ENCODE measurements around the gene ZC3H7B. TPM values are rescaled to one million over a fixed set of nuclear protein-coding genes. Genes with fewer than 3 reads are reported as not detected.

Gene ZC3H7B
- total RNA-seq, 1 donor from 2014 or later = 41.3 TPM

GRCh38 chr22:41315586-41315985 is 14.3 kb downstream of the ZC3H7B start:
- DNase-seq (no peak), ATAC-seq (ENCODE audit: poor library complexity) (no peak)
- intact Hi-C loops (cut with DNase I) = no loop called here

- intact Hi-C loops (cut with DNase I) = no loop called here
- no peak for ATAC-seq (ENCODE audit: poor library complexity)
- DNase-seq = no peak
Measured at GRCh38 chr22:41320416-41321240, 19.3 kb downstream of the ZC3H7B start.

- no peak for ATAC-seq (ENCODE audit: poor library complexity)
- intact Hi-C loops (cut with DNase I) = no loop called here
- DNase-seq = no peak
Measured at GRCh38 chr22:41324821-41325528, 23.6 kb downstream of the ZC3H7B start.

- intact Hi-C loops (cut with DNase I) = no loop called here
- ATAC-seq (ENCODE audit: poor library complexity) = no peak
- no peak for DNase-seq
Measured at GRCh38 chr22:41327124-41327523, 25.8 kb downstream of the ZC3H7B start.

- DNase-seq = no peak
- peak; percentile 54 for ATAC-seq (ENCODE audit: poor library complexity)
- intact Hi-C loops (cut with DNase I) = no loop called here
Measured at GRCh38 chr22:41330169-41330568, 28.8 kb downstream of the ZC3H7B start.

GRCh38 chr22:41332217-41332939 is 31.1 kb downstream of the ZC3H7B start:
- intact Hi-C loops (cut with DNase I) = no loop called here
- no peak for ATAC-seq (ENCODE audit: poor library complexity)

GRCh38 chr22:41333806-41334205 is 32.5 kb downstream of the ZC3H7B start:
- ATAC-seq (ENCODE audit: poor library complexity) = no peak
- DNase-seq = no peak
- intact Hi-C loops (cut with DNase I) = no loop called here

More at GRCh38 chr22:41332217-41332939, 31.1 kb downstream of the ZC3H7B start:
- no peak for DNase-seq

- no peak for DNase-seq
- peak; percentile 42 for ATAC-seq (ENCODE audit: poor library complexity)
- intact Hi-C loops (cut with DNase I) = no loop called here
Measured at GRCh38 chr22:41334215-41334614, 32.9 kb downstream of the ZC3H7B start.

- DNase-seq (no peak), ATAC-seq (ENCODE audit: poor library complexity) (peak; percentile 69)
- intact Hi-C loops (cut with DNase I) = no loop called here
Measured at GRCh38 chr22:41334951-41335635, 33.8 kb downstream of the ZC3H7B start.

- DNase-seq = no peak
- intact Hi-C loops (cut with DNase I) = no loop called here
- no peak for ATAC-seq (ENCODE audit: poor library complexity)
Measured at GRCh38 chr22:41338614-41339212, 37.4 kb downstream of the ZC3H7B start.

- ATAC-seq (ENCODE audit: poor library complexity) = no peak
- intact Hi-C loops (cut with DNase I) = no loop called here
Measured at GRCh38 chr22:41339823-41340222, 38.5 kb downstream of the ZC3H7B start.

GRCh38 chr22:41340357-41340756 is 39.0 kb downstream of the ZC3H7B start:
- DNase-seq = no peak
- intact Hi-C loops (cut with DNase I) = no loop called here
- ATAC-seq (ENCODE audit: poor library complexity) = no peak

More at GRCh38 chr22:41339823-41340222, 38.5 kb downstream of the ZC3H7B start:
- no peak for DNase-seq

GRCh38 chr22:41341012-41341411 is 39.7 kb downstream of the ZC3H7B start:
- ATAC-seq (ENCODE audit: poor library complexity) (no peak), DNase-seq (no peak)
- intact Hi-C loops (cut with DNase I) = no loop called here

- intact Hi-C loops (cut with DNase I) = no loop called here
- DNase-seq = no peak
Measured at GRCh38 chr22:41341990-41342389, 40.7 kb downstream of the ZC3H7B start.

GRCh38 chr22:41343300-41343699 is 42.0 kb downstream of the ZC3H7B start:
- DNase-seq (no peak), ATAC-seq (ENCODE audit: poor library complexity) (no peak)
- intact Hi-C loops (cut with DNase I) = no loop called here

More at GRCh38 chr22:41341990-41342389, 40.7 kb downstream of the ZC3H7B start:
- no peak for ATAC-seq (ENCODE audit: poor library complexity)

GRCh38 chr22:41343717-41344116 is 42.4 kb downstream of the ZC3H7B start:
- intact Hi-C loops (cut with DNase I) = no loop called here
- no peak for DNase-seq
- no peak for ATAC-seq (ENCODE audit: poor library complexity)

- intact Hi-C loops (cut with DNase I) = no loop called here
- no peak for ATAC-seq (ENCODE audit: poor library complexity)
- no peak for DNase-seq
Measured at GRCh38 chr22:41344189-41344788, 43.0 kb downstream of the ZC3H7B start.

GRCh38 chr22:41345807-41346335 is 44.5 kb downstream of the ZC3H7B start:
- DNase-seq (no peak), ATAC-seq (ENCODE audit: poor library complexity) (no peak)
- intact Hi-C loops (cut with DNase I) = no loop called here

Measured in Right ventricle myocardium superior (tissue), 1 donor.